SK-N-SH (cell line): ENCODE results near the gene VPS35.
"Not testable (repeated sequence)": the region's sequence is repeated elsewhere in the genome, so short reads cannot be mapped to it uniquely, and the experiment has no call there.

ENCODE experiments used
- EP300 ChIP-seq, 2 experiments: IDR thresholded peaks; 2 replicates each; pipeline versions ENCODE4 v1.4.0 to v1.6.1; 2012; ENCODE audit warnings: borderline replicate concordance in 1 of 2, low read depth in 1 of 2, low read length in 1 of 2
- FOSL2 ChIP-seq: IDR thresholded peaks from 2 replicates; pipeline ENCODE4 v1.4.0; 2012; ENCODE audit warnings: low read depth, mild to moderate bottlenecking, moderate library complexity, borderline replicate concordance
- GABPA ChIP-seq: IDR thresholded peaks from 2 replicates; pipeline ENCODE4 v1.4.0; 2012; ENCODE audit warnings: low read depth, mild to moderate bottlenecking
- POLR2AphosphoS5 ChIP-seq: IDR thresholded peaks from 2 replicates; pipeline ENCODE4 v1.6.1; 2012; ENCODE audit warnings: low read depth, low read length
- RFX5 ChIP-seq: IDR thresholded peaks from 2 replicates; pipeline ENCODE4 v1.6.1; 2012; ENCODE audit warnings: mild to moderate bottlenecking, improper control_type of control experiment, low read length
- TCF12 ChIP-seq: IDR thresholded peaks from 2 replicates; pipeline ENCODE4 v1.4.0; 2012
- TF ChIP-seq, protein P1 (sequence below): fragments of 200-600 bp; sonication (generic); IDR thresholded peaks from 2 replicates; pipeline ENCODE4 v1.6.1; 2017; ENCODE audit warnings: antibody characterized with exemption, mild to moderate bottlenecking, moderate library complexity
- TF ChIP-seq, protein P2 (sequence below): IDR thresholded peaks from 2 replicates; pipeline ENCODE4 v1.4.0; 2012; ENCODE audit warnings: low read depth, borderline replicate concordance
- TF ChIP-seq, protein P3 (sequence below): fragments of 150-350 bp; IDR thresholded peaks from 2 replicates; pipeline ENCODE4 v1.6.1; 2017; ENCODE audit warnings: antibody characterized with exemption, low read length, low read depth, borderline replicate concordance

DNA sequence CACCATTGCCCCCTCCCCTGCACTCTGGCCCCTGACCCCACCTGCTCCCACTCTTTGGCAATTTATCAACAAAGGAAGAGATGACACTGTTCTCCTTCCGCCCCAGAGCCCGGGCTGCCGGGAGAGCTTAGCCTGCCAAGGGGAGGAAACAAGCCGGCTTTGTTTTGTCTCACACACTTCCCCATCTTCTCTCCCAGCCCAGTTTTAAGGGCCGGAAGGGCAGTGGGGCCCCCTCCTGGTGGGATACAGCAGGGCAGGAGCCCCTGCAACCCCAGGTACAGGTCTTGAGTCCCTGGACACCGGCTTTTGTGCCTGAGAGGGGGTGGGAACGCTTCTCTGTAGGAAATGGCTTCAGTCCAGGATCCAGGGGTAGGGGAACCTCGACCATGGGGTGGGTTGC lies 65.7 kb downstream of the VPS35 start:
- TF ChIP-seq, protein P1, sequence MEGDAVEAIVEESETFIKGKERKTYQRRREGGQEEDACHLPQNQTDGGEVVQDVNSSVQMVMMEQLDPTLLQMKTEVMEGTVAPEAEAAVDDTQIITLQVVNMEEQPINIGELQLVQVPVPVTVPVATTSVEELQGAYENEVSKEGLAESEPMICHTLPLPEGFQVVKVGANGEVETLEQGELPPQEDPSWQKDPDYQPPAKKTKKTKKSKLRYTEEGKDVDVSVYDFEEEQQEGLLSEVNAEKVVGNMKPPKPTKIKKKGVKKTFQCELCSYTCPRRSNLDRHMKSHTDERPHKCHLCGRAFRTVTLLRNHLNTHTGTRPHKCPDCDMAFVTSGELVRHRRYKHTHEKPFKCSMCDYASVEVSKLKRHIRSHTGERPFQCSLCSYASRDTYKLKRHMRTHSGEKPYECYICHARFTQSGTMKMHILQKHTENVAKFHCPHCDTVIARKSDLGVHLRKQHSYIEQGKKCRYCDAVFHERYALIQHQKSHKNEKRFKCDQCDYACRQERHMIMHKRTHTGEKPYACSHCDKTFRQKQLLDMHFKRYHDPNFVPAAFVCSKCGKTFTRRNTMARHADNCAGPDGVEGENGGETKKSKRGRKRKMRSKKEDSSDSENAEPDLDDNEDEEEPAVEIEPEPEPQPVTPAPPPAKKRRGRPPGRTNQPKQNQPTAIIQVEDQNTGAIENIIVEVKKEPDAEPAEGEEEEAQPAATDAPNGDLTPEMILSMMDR, result not testable (repeated sequence)
- TF ChIP-seq GABPA; EP300 (IDR thresholded peaks at IDR 0.05; ENCODE audit: borderline replicate concordance in 1 of 2, low read depth in 1 of 2, low read length in 1 of 2); FOSL2; RFX5; TCF12; POLR2AphosphoS5: not testable (repeated sequence)
- TF ChIP-seq, protein P2, sequence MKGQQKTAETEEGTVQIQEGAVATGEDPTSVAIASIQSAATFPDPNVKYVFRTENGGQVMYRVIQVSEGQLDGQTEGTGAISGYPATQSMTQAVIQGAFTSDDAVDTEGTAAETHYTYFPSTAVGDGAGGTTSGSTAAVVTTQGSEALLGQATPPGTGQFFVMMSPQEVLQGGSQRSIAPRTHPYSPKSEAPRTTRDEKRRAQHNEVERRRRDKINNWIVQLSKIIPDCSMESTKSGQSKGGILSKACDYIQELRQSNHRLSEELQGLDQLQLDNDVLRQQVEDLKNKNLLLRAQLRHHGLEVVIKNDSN, result not testable (repeated sequence)
- TF ChIP-seq, protein P3, sequence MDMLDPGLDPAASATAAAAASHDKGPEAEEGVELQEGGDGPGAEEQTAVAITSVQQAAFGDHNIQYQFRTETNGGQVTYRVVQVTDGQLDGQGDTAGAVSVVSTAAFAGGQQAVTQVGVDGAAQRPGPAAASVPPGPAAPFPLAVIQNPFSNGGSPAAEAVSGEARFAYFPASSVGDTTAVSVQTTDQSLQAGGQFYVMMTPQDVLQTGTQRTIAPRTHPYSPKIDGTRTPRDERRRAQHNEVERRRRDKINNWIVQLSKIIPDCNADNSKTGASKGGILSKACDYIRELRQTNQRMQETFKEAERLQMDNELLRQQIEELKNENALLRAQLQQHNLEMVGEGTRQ, result not testable (repeated sequence)
